ENCODE results near the gene CASZ1. TPM values are rescaled to one million over a fixed set of nuclear protein-coding genes. Genes with fewer than 3 reads are reported as not detected.

Gene CASZ1
- total and polyA plus RNA-seq, 3 donors from 2014 or later = 9.4 to 12.3 (median 10.3) TPM

GRCh38 chr1:10640843-10641553, 155.4 kb downstream of the CASZ1 start:
- Histone ChIP-seq H3K36me3 (ENCODE audit: low read depth, missing control alignments) (no peaks in the 10 kb centered on the region), H3K27me3 (no peaks in the 10 kb centered on the region), H3K9me3 (no peaks in the 10 kb centered on the region), H3K4me3 (no peak overlapping the region), H3K27ac (no peak overlapping the region), H3K4me1 (peaks cover 12% of the 10 kb centered on the region)
- intact Hi-C loops (cut with DNase I; ENCODE audit: low total_unique reads) = no loop called here
- TF ChIP-seq, protein P1, sequence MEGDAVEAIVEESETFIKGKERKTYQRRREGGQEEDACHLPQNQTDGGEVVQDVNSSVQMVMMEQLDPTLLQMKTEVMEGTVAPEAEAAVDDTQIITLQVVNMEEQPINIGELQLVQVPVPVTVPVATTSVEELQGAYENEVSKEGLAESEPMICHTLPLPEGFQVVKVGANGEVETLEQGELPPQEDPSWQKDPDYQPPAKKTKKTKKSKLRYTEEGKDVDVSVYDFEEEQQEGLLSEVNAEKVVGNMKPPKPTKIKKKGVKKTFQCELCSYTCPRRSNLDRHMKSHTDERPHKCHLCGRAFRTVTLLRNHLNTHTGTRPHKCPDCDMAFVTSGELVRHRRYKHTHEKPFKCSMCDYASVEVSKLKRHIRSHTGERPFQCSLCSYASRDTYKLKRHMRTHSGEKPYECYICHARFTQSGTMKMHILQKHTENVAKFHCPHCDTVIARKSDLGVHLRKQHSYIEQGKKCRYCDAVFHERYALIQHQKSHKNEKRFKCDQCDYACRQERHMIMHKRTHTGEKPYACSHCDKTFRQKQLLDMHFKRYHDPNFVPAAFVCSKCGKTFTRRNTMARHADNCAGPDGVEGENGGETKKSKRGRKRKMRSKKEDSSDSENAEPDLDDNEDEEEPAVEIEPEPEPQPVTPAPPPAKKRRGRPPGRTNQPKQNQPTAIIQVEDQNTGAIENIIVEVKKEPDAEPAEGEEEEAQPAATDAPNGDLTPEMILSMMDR (IDR thresholded peaks at IDR 0.05) = no peak
- TF ChIP-seq POLR2A (IDR thresholded peaks at IDR 0.05) = no peak
- DNase-seq = no peak
- 79 to 81% methylated on average over 8 to 14 of the region's 16 CpGs for WGBS, 2 donors

GRCh38 chr1:10639775-10640578, 156.5 kb downstream of the CASZ1 start:
- 56 to 65% methylated on average over 24 to 45 of the region's 45 CpGs for WGBS, 2 donors
- no peak overlapping the region for H3K27ac ChIP-seq
- intact Hi-C loops (cut with DNase I; ENCODE audit: low total_unique reads) = no loop called here
- peak overlapping the region in 1 of 2 donors; percentile 47 for H3K4me3 ChIP-seq
- H3K9me3 ChIP-seq = no peaks in the 10 kb centered on the region
- H3K27me3 ChIP-seq = no peaks in the 10 kb centered on the region
- no peaks in the 10 kb centered on the region for H3K36me3 ChIP-seq (ENCODE audit: low read depth, missing control alignments)
- H3K4me1 ChIP-seq = peaks cover 12% of the 10 kb centered on the region
- no peak for DNase-seq
- no peak for TF ChIP-seq POLR2A (IDR thresholded peaks at IDR 0.05)
- TF ChIP-seq, protein P1 (IDR thresholded peaks at IDR 0.05) = no peak

GRCh38 chr1:10639011-10639774, 157.3 kb downstream of the CASZ1 start:
- peaks cover 12% of the 10 kb centered on the region for H3K4me1 ChIP-seq
- H3K36me3 ChIP-seq (ENCODE audit: low read depth, missing control alignments) = no peaks in the 10 kb centered on the region
- H3K9me3 ChIP-seq = no peaks in the 10 kb centered on the region

GRCh38 chr1:10638559-10639005, 157.9 kb downstream of the CASZ1 start:
- Histone ChIP-seq H3K4me3 (peak overlapping the region; percentile 46 to 61), H3K9me3 (no peaks in the 10 kb centered on the region), H3K4me1 (peaks cover 12% of the 10 kb centered on the region), H3K36me3 (ENCODE audit: low read depth, missing control alignments) (no peaks in the 10 kb centered on the region), H3K27ac (peak overlapping the region; percentile 70 to 84), H3K27me3 (no peaks in the 10 kb centered on the region)
- TF ChIP-seq, protein P1 (IDR thresholded peaks at IDR 0.05) = no peak
- DNase-seq = no peak
- 2 to 20% methylated on average over 2 to 17 of the region's 57 CpGs for WGBS, 2 donors
- intact Hi-C loops (cut with DNase I; ENCODE audit: low total_unique reads) = no loop called here

More at GRCh38 chr1:10639011-10639774, 157.3 kb downstream of the CASZ1 start:
- intact Hi-C loops (cut with DNase I; ENCODE audit: low total_unique reads) = no loop called here
- Histone ChIP-seq H3K27me3 (no peaks in the 10 kb centered on the region), H3K27ac (peak overlapping the region in 1 of 2 donors; percentile 84), H3K4me3 (peak overlapping the region; percentile 46 to 47)
- WGBS, 2 donors = 33 to 41% methylated on average over 21 to 99 of the region's 108 CpGs
- DNase-seq = peak; percentile 38
- TF ChIP-seq, protein P1 (IDR thresholded peaks at IDR 0.05) = no peak
- no peak for TF ChIP-seq POLR2A (IDR thresholded peaks at IDR 0.05)

Measured in testis (tissue), 3 donors.